Brain microvascular endothelial cell (primary cell): ENCODE measurements around the gene RAB24.

Experiments used
- DNase-seq: peaks from one replicate; pipeline ENCODE4 v3.0.0-alpha.2; 2020
- H3K27ac ChIP-seq: fragments of 250-450 bp; sonication (Bioruptor Pico); 2 replicates; pipeline ENCODE4 v1.5.1; 2020; ENCODE audit warnings: mild to moderate bottlenecking, moderate library complexity
- H3K27me3 ChIP-seq: fragments of 250-450 bp; sonication (Bioruptor Pico); replicated peaks from 2 replicates; pipeline ENCODE4 v1.5.1; 2020; ENCODE audit warnings: mild to moderate bottlenecking
- H3K36me3 ChIP-seq: fragments of 250-450 bp; sonication (Bioruptor Pico); replicated peaks from 2 replicates; pipeline ENCODE4 v1.5.1; 2020; ENCODE audit warnings: mild to moderate bottlenecking
- H3K4me3 ChIP-seq: 2 replicates; pipeline ENCODE4 v1.5.1; 2011; ENCODE audit warnings: low read depth, mild to moderate bottlenecking, control low read depth, low read length, moderate library complexity
- CTCF ChIP-seq: IDR thresholded peaks from 2 replicates; pipeline ENCODE4 v1.5.1; 2011; ENCODE audit warnings: low read depth, mild to moderate bottlenecking, moderate library complexity, low read length, control low read depth, inconsistent platforms; ENCODE audit errors: missing control alignments
- in situ Hi-C: cut with HindIII; loops from 2 replicates; pipeline ENCODE4 v1.10.0; 2017; ENCODE audit warnings: low sequenced_read_pairs, low pct_ligation_motif_present

The RAB24 gene

GRCh38 chr5:177293819-177294581 is 9.5 kb downstream of the RAB24 start:
- H3K36me3 ChIP-seq, result peaks cover 48% of the 10 kb centered on the region
- no peak overlapping the region for H3K4me3 ChIP-seq
- in situ Hi-C loops, result no loop called here
- H3K27me3 ChIP-seq, result no peaks in the 10 kb centered on the region
- H3K27ac ChIP-seq, result no peak overlapping the region
- no peak for TF ChIP-seq CTCF
- no peak for DNase-seq

GRCh38 chr5:177291735-177292134 is 11.8 kb downstream of the RAB24 start:
- H3K27me3 ChIP-seq, result no peaks in the 10 kb centered on the region
- no peak overlapping the region for H3K4me3 ChIP-seq
- no peak for DNase-seq
- peaks cover 63% of the 10 kb centered on the region for H3K36me3 ChIP-seq
- in situ Hi-C loops, result no loop called here
- no peak overlapping the region for H3K27ac ChIP-seq
- no peak for TF ChIP-seq CTCF

- no peak overlapping the region for H3K27ac ChIP-seq
- in situ Hi-C loops, result no loop called here
- no peaks in the 10 kb centered on the region for H3K27me3 ChIP-seq
- TF ChIP-seq CTCF, result no peak
- peaks cover 66% of the 10 kb centered on the region for H3K36me3 ChIP-seq
- H3K4me3 ChIP-seq, result no peak overlapping the region
- no peak for DNase-seq
Observed at GRCh38 chr5:177290816-177291596, 12.5 kb downstream of the RAB24 start.

- Histone ChIP-seq H3K27me3 (no peaks in the 10 kb centered on the region), H3K36me3 (peaks cover 60% of the 10 kb centered on the region), H3K27ac (no peak overlapping the region), H3K4me3 (no peak overlapping the region)
- in situ Hi-C loops, result no loop called here
- no peak for TF ChIP-seq CTCF
- no peak for DNase-seq
Observed at GRCh38 chr5:177288191-177288590, 15.3 kb downstream of the RAB24 start.

GRCh38 chr5:177276886-177277285 is 26.6 kb downstream of the RAB24 start:
- no peak overlapping the region for H3K4me3 ChIP-seq
- no peak overlapping the region for H3K27ac ChIP-seq
- no peak for DNase-seq
- TF ChIP-seq CTCF, result no peak
- H3K36me3 ChIP-seq, result peaks cover 19% of the 10 kb centered on the region
- H3K27me3 ChIP-seq, result no peaks in the 10 kb centered on the region
- in situ Hi-C loops, result no loop called here

GRCh38 chr5:177275883-177276282 is 27.6 kb downstream of the RAB24 start:
- H3K36me3 ChIP-seq, result peaks cover 14% of the 10 kb centered on the region
- in situ Hi-C loops, result no loop called here
- H3K27me3 ChIP-seq, result no peaks in the 10 kb centered on the region
- no peak overlapping the region for H3K27ac ChIP-seq
- no peak for TF ChIP-seq CTCF
- no peak overlapping the region for H3K4me3 ChIP-seq
- DNase-seq, result no peak
